HepG2 (cell line): ENCODE measurements around the gene OR51E2. TPM values are rescaled to one million over a fixed set of nuclear protein-coding genes. Genes with fewer than 3 reads are reported as not detected.

Experiments
- ATAC-seq: fragments of 200-7000 bp; cut with Tn5 transposase; 3 replicates; pipeline ENCODE4 v1.9.1; 2020; ENCODE audit warnings: mild to moderate bottlenecking, moderate library complexity
- BruUV-seq: library from RNA; stranded (reverse); fragments of 400-500 nt; replicated peaks from 2 replicates; lab custom pipeline; 2021; lab: Mats Ljungman, UMichigan
- CTCF ChIA-PET: fragments of 300-600 bp; formaldehyde crosslinking; extraction: SDS; loops from one replicate; lab custom pipeline; 2021; ENCODE audit warnings: low total read pairs, inconsistent platforms, low intra/inter-chr PET ratio; lab: Yijun Ruan, JAX
- POLR2A ChIA-PET: fragments of 350-600 bp; sonication (Branson Sonifier 250); formaldehyde crosslinking; loops from one replicate; lab custom pipeline; 2020; ENCODE audit warnings: antibody characterized with exemption, inconsistent platforms; lab: Yijun Ruan, JAX
- DNase-seq: peaks from one replicate; pipeline ENCODE4 v3.0.0-alpha.2; 2015; ENCODE audit warnings: low spot score
- FAIRE-seq: peaks from 3 replicates; lab custom pipeline; 2011; peaks lifted over from hg19 to GRCh38; lab: Jason Lieb, UNC
- H2AFZ ChIP-seq: one replicate; pipeline ENCODE4 v1.6.1; 2011; ENCODE audit warnings: low read length, inconsistent platforms
- H3K27ac ChIP-seq: fragments of 300-600 bp; 3 replicates; pipeline ENCODE4 v1.8.0; 2011; ENCODE audit warnings: mixed run types, mild to moderate bottlenecking, mixed read lengths, low read length, inconsistent platforms; ENCODE audit not compliant: insufficient read depth; ENCODE audit errors: extremely low read length
- H3K27me3 ChIP-seq, 2 experiments: fragments of 200-600 bp in 1 of 2; 2 replicates in 1 of 2; 3 replicates in 1 of 2; pipeline versions ENCODE4 v1.6.0 to v1.8.0; 2011; ENCODE audit warnings: low read length in 2 of 2, mild to moderate bottlenecking in 2 of 2, moderate library complexity in 2 of 2, inconsistent platforms in 1 of 2; ENCODE audit not compliant: insufficient read depth in 2 of 2, control insufficient read depth in 1 of 2
- H3K36me3 ChIP-seq, 2 experiments: fragments of 200-600 bp in 1 of 2; replicated peaks in 1 of 2; 2 replicates in 1 of 2; 3 replicates in 1 of 2; pipeline versions ENCODE4 v1.5.1 to v1.8.0; 2011; ENCODE audit warnings: low read length in 2 of 2, inconsistent platforms in 1 of 2; ENCODE audit not compliant: insufficient read depth in 2 of 2, control insufficient read depth in 1 of 2
- H3K4me1 ChIP-seq: 2 replicates; pipeline ENCODE4 v1.5.1; 2012; ENCODE audit warnings: low read length, inconsistent platforms; ENCODE audit not compliant: insufficient read depth
- H3K4me2 ChIP-seq: 2 replicates; pipeline ENCODE4 v1.6.0; 2011; ENCODE audit warnings: low read depth, low read length, inconsistent platforms
- H3K4me3 ChIP-seq, 3 experiments: fragments of 200-600 bp in 1 of 3; sonication (generic), shearing (Covaris generic) in 1 of 3; replicated peaks in 1 of 3; 2 replicates each; pipeline ENCODE4 v1.5.1; 2011 to 2016; ENCODE audit warnings: low read length in 3 of 3, inconsistent platforms in 2 of 3, low read depth in 2 of 3, mild to moderate bottlenecking in 2 of 3, control low read depth in 1 of 3, mixed read lengths in 1 of 3; ENCODE audit not compliant: insufficient read depth in 1 of 3
- H3K79me2 ChIP-seq: one replicate; pipeline ENCODE4 v1.6.1; 2011; ENCODE audit warnings: low read length, inconsistent platforms; ENCODE audit not compliant: insufficient read depth
- H3K9ac ChIP-seq: 2 replicates; pipeline ENCODE4 v1.6.0; 2011; ENCODE audit warnings: mild to moderate bottlenecking, low read depth, low read length, inconsistent platforms; ENCODE audit not compliant: insufficient read depth
- H3K9me3 ChIP-seq: 2 replicates; pipeline ENCODE4 v1.5.1; 2012; ENCODE audit warnings: mild to moderate bottlenecking, low read length
- H4K20me1 ChIP-seq: 2 replicates; pipeline ENCODE4 v1.6.0; 2011; ENCODE audit warnings: inconsistent platforms, mild to moderate bottlenecking, low read length, moderate library complexity; ENCODE audit not compliant: insufficient read depth
- EED ChIP-seq: sonication (generic); formaldehyde crosslinking; IDR thresholded peaks from 2 replicates; pipeline ENCODE4 v1.5.0; 2020; ENCODE audit warnings: mild to moderate bottlenecking, missing genetic modification reagents
- FOSL1 ChIP-seq: sonication (generic); formaldehyde crosslinking; IDR thresholded peaks from 2 replicates; pipeline ENCODE4 v1.9.0; 2021; ENCODE audit warnings: missing genetic modification reagents, borderline replicate concordance
- GLMP ChIP-seq: sonication (generic); formaldehyde crosslinking; IDR thresholded peaks from 2 replicates; pipeline ENCODE4 v1.9.0; 2021; ENCODE audit warnings: missing genetic modification reagents, mild to moderate bottlenecking, borderline replicate concordance
- MTF1 ChIP-seq: sonication (generic); formaldehyde crosslinking; IDR thresholded peaks from 2 replicates; pipeline ENCODE4 v1.5.0; 2020; ENCODE audit warnings: missing genetic modification reagents
- SOX13 ChIP-seq, 3 experiments: fragments of 450-650 bp in 1 of 3; sonication (generic) in 1 of 3; formaldehyde crosslinking in 1 of 3; IDR thresholded peaks in 2 of 3; conservative IDR thresholded peaks in 1 of 3; 2 replicates each; pipeline versions ENCODE4 v1.5.0 to v1.6.1; 2016 to 2020; ENCODE audit warnings: antibody characterized with exemption in 1 of 3, mild to moderate bottlenecking in 1 of 3, missing compliant biosample characterization in 1 of 3, missing genetic modification reagents in 1 of 3, moderate library complexity in 1 of 3
- SYNCRIP ChIP-seq: fragments of 200-400 bp; formaldehyde crosslinking; IDR thresholded peaks from 2 replicates; pipeline ENCODE4 v1.6.1; 2018; ENCODE audit warnings: mild to moderate bottlenecking, low read depth, low read length; ENCODE audit not compliant: insufficient read depth
- ZMYM2 ChIP-seq: sonication (generic); formaldehyde crosslinking; IDR thresholded peaks from 2 replicates; pipeline ENCODE4 v1.8.0; 2022; ENCODE audit warnings: mild to moderate bottlenecking, missing genetic modification reagents
- ZNF24 ChIP-seq: fragments of 450-650 bp; IDR thresholded peaks from 2 replicates; pipeline ENCODE4 v1.6.1; 2017; ENCODE audit warnings: antibody characterized with exemption, mild to moderate bottlenecking
- ZNF574 ChIP-seq: sonication (generic); formaldehyde crosslinking; IDR thresholded peaks from 2 replicates; pipeline ENCODE4 v1.4.0; 2020; ENCODE audit warnings: missing genetic modification reagents
- WGBS: methylation state at CpG from one replicate; pipeline ENCODE4 v1.1.6; 2017; ENCODE audit warnings: low lambda C conversion rate; 5-methylcytosine and 5-hydroxymethylcytosine counted together
- in situ Hi-C: cut with HindIII; loops from 2 replicates; pipeline ENCODE4 v1.10.0; 2017; ENCODE audit warnings: low pct_unique_long_range_greater_than_20kb; ENCODE audit not compliant: extremely low pct_ligation_motif_present
- intact Hi-C: fragments of 100-400 bp; cut with micrococcal nuclease; formaldehyde crosslinking; loops from one replicate; pipeline ENCODE4 v1.10.0; 2022; ENCODE audit not compliant: unreplicated experiment
- polyA plus RNA-seq, 8 experiments: library from polyadenylated mRNA; depleted of rRNA in 3 of 8; stranded (reverse) in 7 of 8; unstranded in 1 of 8; fragments of >200 nt; fragmentation: Illumina TruSeq in 4 of 8; extraction: Trizol in 4 of 8; gene quantifications; 2 replicates each; pipeline versions ENCODE4 v1.2.1 to v1.2.3, GENCODE V29; 2011 to 2016; ENCODE audit warnings: low read depth in 4 of 8, missing spikeins in 1 of 8, mixed read lengths in 1 of 8; ENCODE audit not compliant: insufficient read depth in 1 of 8
- total RNA-seq, 5 experiments: library from RNA; depleted of rRNA; stranded (reverse); fragments of >200 nt; fragmentation: Illumina TruSeq; extraction: Trizol; gene quantifications; 2 replicates each; pipeline ENCODE4 v1.2.3, GENCODE V29; 2016; ENCODE audit warnings: low read depth in 1 of 5

OR51E2 gene
- total and polyA plus RNA-seq, 2 of the 13 experiments (the other 11 are each of a cell fraction or from before 2014, with no cell fraction given), result not detected

- H3K9ac ChIP-seq, result no peak overlapping the region
- H3K4me1 ChIP-seq, result no peaks in the 10 kb centered on the region
- no peak overlapping the region for H3K4me2 ChIP-seq
- no peaks in the 10 kb centered on the region for H3K9me3 ChIP-seq
- DNase-seq (no peak), FAIRE-seq (no peak), ATAC-seq (no peak)
- H3K36me3 ChIP-seq, result no peaks in the 10 kb centered on the region
- H3K79me2 ChIP-seq, result no peaks in the 10 kb centered on the region
- ChIA-PET CTCF (no interaction called here), POLR2A (no interaction called here)
- no TSS peak for BruUV-seq
- no peak for TF ChIP-seq EED (CRISPR knock-in tag)
- no peak for TF ChIP-seq GLMP (CRISPR knock-in tag)
- no peak for TF ChIP-seq ZNF24
- no peak for TF ChIP-seq ZNF574 (CRISPR knock-in tag)
- TF ChIP-seq ZMYM2 (CRISPR knock-in tag), result no peak
- no peak for TF ChIP-seq MTF1 (CRISPR knock-in tag)
- TF ChIP-seq SYNCRIP, result no peak
- TF ChIP-seq FOSL1 (CRISPR knock-in tag), result no peak
- TF ChIP-seq SOX13 (IDR thresholded peaks at IDR 0.05), result no peak
- TF ChIP-seq SOX13 (CRISPR knock-in tag; conservative IDR thresholded peaks at IDR 0.05 in 1 of 2, IDR thresholded peaks at IDR 0.05 in 1 of 2), result no peak
- H3K27me3 ChIP-seq, result peaks cover 0 to 6% of the 10 kb centered on the region in 2 experiments; a peak in 2 of 5 replicates
- WGBS, result 0% methylated on average over 1 of the region's 1 CpG
- H2AFZ ChIP-seq, result no peak overlapping the region
- intact Hi-C loops (no loop called here), in situ Hi-C loops (no loop called here)
- H3K4me3 ChIP-seq, result no peak overlapping the region
- no peak overlapping the region for H3K27ac ChIP-seq
- H4K20me1 ChIP-seq, result no peaks in the 10 kb centered on the region
Observed at GRCh38 chr11:4713241-4713640, 15.6 kb upstream of the OR51E2 start.
